ENCODE measurements around the gene SAA2. TPM values are rescaled to one million over a fixed set of nuclear protein-coding genes. Genes with fewer than 3 reads are reported as not detected.

SAA2 gene
- total RNA-seq, result 2.2 and 8.0 TPM in 2 replicates

GRCh38 chr11:18248561-18248960, at the start of gene SAA2:
Gene SAA2 (minus strand): TSS chr11:18248668. CDS start chr11:18248011, 657 bp downstream.
- peak; percentile 9 for DNase-seq (ENCODE audit: low read depth)
- H3K4me3 ChIP-seq (ENCODE audit: low read depth, low read length), result no peak within 1 kb of the TSS
- no peaks in the 10 kb centered on the region for H3K27me3 ChIP-seq (ENCODE audit: control insufficient read depth, insufficient read depth, low read length)
- no peaks in the 10 kb centered on the region for H3K36me3 ChIP-seq (ENCODE audit: control insufficient read depth, insufficient read depth, low read length)
- TF ChIP-seq, protein P1, sequence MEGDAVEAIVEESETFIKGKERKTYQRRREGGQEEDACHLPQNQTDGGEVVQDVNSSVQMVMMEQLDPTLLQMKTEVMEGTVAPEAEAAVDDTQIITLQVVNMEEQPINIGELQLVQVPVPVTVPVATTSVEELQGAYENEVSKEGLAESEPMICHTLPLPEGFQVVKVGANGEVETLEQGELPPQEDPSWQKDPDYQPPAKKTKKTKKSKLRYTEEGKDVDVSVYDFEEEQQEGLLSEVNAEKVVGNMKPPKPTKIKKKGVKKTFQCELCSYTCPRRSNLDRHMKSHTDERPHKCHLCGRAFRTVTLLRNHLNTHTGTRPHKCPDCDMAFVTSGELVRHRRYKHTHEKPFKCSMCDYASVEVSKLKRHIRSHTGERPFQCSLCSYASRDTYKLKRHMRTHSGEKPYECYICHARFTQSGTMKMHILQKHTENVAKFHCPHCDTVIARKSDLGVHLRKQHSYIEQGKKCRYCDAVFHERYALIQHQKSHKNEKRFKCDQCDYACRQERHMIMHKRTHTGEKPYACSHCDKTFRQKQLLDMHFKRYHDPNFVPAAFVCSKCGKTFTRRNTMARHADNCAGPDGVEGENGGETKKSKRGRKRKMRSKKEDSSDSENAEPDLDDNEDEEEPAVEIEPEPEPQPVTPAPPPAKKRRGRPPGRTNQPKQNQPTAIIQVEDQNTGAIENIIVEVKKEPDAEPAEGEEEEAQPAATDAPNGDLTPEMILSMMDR (IDR thresholded peaks at IDR 0.05; ENCODE audit: insufficient read depth, low read length, poor library complexity, severe bottlenecking), result no peak

DNA sequence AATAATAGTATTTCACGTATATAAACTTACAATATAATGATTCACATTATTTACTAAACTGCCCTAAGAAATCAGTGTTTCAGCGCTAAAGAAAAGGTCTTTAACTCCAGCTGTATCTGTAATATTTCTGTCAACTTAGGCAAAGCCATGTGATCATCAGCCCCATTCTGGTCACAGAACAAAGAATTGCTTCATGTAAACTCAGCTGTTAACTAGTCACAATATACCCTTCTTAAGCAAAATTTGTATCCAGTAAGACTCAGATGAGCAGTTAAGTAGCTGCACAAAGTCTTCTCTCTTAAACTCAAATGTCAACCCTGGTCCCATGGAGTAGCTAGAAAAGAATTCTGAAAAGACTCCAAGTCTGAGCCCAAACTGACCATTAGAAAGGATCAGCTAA, 46.8 kb upstream of the SAA2 start:
- Histone ChIP-seq H3K4me3 (ENCODE audit: low read depth, low read length) (no peak overlapping the region), H3K27me3 (ENCODE audit: control insufficient read depth, insufficient read depth, low read length) (no peaks in the 10 kb centered on the region), H3K36me3 (ENCODE audit: control insufficient read depth, insufficient read depth, low read length) (no peaks in the 10 kb centered on the region)
- TF ChIP-seq, protein P1 (IDR thresholded peaks at IDR 0.05; ENCODE audit: insufficient read depth, low read length, poor library complexity, severe bottlenecking), result no peak
- no peak for DNase-seq (ENCODE audit: low read depth)

- no peak for DNase-seq (ENCODE audit: low read depth)
- Histone ChIP-seq H3K4me3 (ENCODE audit: low read depth, low read length) (no peak overlapping the region), H3K36me3 (ENCODE audit: control insufficient read depth, insufficient read depth, low read length) (no peaks in the 10 kb centered on the region), H3K27me3 (ENCODE audit: control insufficient read depth, insufficient read depth, low read length) (no peaks in the 10 kb centered on the region)
- TF ChIP-seq, protein P1 (IDR thresholded peaks at IDR 0.05; ENCODE audit: insufficient read depth, low read length, poor library complexity, severe bottlenecking), result no peak
These were observed 46.4 kb upstream of the SAA2 start for GRCh38 chr11:18294862-18295261.

DNA sequence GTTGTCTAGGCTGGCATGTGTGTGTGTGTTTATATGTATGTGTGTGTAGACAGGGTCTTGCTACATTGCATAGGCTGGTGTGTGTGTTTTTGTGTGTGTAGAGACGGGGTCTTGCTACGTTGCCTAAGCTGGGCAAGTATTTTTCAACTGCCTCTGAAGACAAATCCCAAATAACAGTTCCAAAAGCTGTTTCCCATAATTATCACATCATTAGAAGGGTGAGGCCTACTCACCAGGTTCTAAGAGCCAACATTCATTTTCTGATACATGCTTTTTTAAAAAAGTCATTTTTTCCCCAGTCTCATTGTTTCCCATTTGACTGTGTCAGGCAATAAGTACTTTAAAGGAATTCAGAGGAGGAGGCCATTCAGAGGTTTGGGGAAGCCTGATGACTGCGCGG, 40.4 kb upstream of the SAA2 start:
- Histone ChIP-seq H3K4me3 (ENCODE audit: low read depth, low read length) (no peak overlapping the region), H3K36me3 (ENCODE audit: control insufficient read depth, insufficient read depth, low read length) (peaks cover 1% of the 10 kb centered on the region), H3K27me3 (ENCODE audit: control insufficient read depth, insufficient read depth, low read length) (no peaks in the 10 kb centered on the region)
- TF ChIP-seq, protein P1 (IDR thresholded peaks at IDR 0.05; ENCODE audit: insufficient read depth, low read length, poor library complexity, severe bottlenecking), result no peak
- DNase-seq (ENCODE audit: low read depth), result no peak

- no peak for DNase-seq (ENCODE audit: low read depth)
- no peak overlapping the region for H3K4me3 ChIP-seq (ENCODE audit: low read depth, low read length)
- H3K36me3 ChIP-seq (ENCODE audit: control insufficient read depth, insufficient read depth, low read length), result peaks cover 1% of the 10 kb centered on the region
- no peaks in the 10 kb centered on the region for H3K27me3 ChIP-seq (ENCODE audit: control insufficient read depth, insufficient read depth, low read length)
- TF ChIP-seq, protein P1 (IDR thresholded peaks at IDR 0.05; ENCODE audit: insufficient read depth, low read length, poor library complexity, severe bottlenecking), result no peak
These were observed 37.4 kb upstream of the SAA2 start for GRCh38 chr11:18285841-18286240.

- no peak for DNase-seq (ENCODE audit: low read depth)
- TF ChIP-seq, protein P1 (IDR thresholded peaks at IDR 0.05; ENCODE audit: insufficient read depth, low read length, poor library complexity, severe bottlenecking), result no peak
- H3K36me3 ChIP-seq (ENCODE audit: control insufficient read depth, insufficient read depth, low read length), result peaks cover 1% of the 10 kb centered on the region
- H3K27me3 ChIP-seq (ENCODE audit: control insufficient read depth, insufficient read depth, low read length), result no peaks in the 10 kb centered on the region
- H3K4me3 ChIP-seq (ENCODE audit: low read depth, low read length), result no peak overlapping the region
These were observed 34.2 kb upstream of the SAA2 start for GRCh38 chr11:18282626-18283025.
